Peyer's patch (tissue), 4 donors: ENCODE results near the gene PMPCA. TPM values are rescaled to one million over a fixed set of nuclear protein-coding genes. Genes with fewer than 3 reads are reported as not detected.

Experiments
- DNase-seq, 3 donors: peaks; one replicate each; pipeline ENCODE4 v3.0.0-alpha.2; 2017 to 2019
- H3K27ac ChIP-seq, 4 donors: fragments of 200-600 bp; sonication (generic); one replicate each; pipeline ENCODE4 v1.5.1; 2016 to 2019
- H3K27me3 ChIP-seq, 2 donors: fragments of 200-600 bp; sonication (generic); one replicate each; pipeline ENCODE4 v1.5.1; 2019
- H3K36me3 ChIP-seq, 3 donors: fragments of 200-600 bp; sonication (generic); one replicate each; pipeline ENCODE4 v1.5.1; 2016 to 2019
- H3K4me1 ChIP-seq, 4 donors: fragments of 200-600 bp; sonication (generic); one replicate each; pipeline ENCODE4 v1.5.1; 2016 to 2019
- H3K4me3 ChIP-seq, 4 donors: fragments of 200-600 bp; sonication (generic); 1 replicate in 3 of 4; 2 replicates in 1 of 4; pipeline ENCODE4 v1.5.1; 2016 to 2019; ENCODE audit warnings: mild to moderate bottlenecking in 1 of 4
- H3K9me3 ChIP-seq, 4 donors: fragments of 200-600 bp; sonication (generic); one replicate each; pipeline ENCODE4 v1.5.1; 2016 to 2019; ENCODE audit warnings: mild to moderate bottlenecking in 1 of 4
- CTCF ChIP-seq, 6 experiments: fragments of 450-650 bp in 4 of 6; fragments of 200-600 bp in 2 of 6; sonication (generic) in 1 of 6; IDR thresholded peaks; one replicate each; pipeline ENCODE4 v1.5.1; 2017 to 2019; ENCODE audit warnings: antibody characterized with exemption in 6 of 6, mild to moderate bottlenecking in 3 of 6, moderate library complexity in 1 of 6
- POLR2A ChIP-seq, 2 donors: fragments of 450-650 bp; IDR thresholded peaks; one replicate each; pipeline ENCODE4 v1.5.1; 2017; ENCODE audit warnings: antibody characterized with exemption in 2 of 2, mild to moderate bottlenecking in 2 of 2, moderate library complexity in 2 of 2
- total RNA-seq, 4 donors: library from RNA; depleted of rRNA; stranded (reverse); fragments of >200 nt; gene quantifications; one replicate each; pipeline ENCODE4 v1.1.0, GENCODE V29; 2016

PMPCA gene
- total RNA-seq, 4 donors from 2014 or later: 32.8 to 73.4 (median 47.3) TPM

- no peaks in the 10 kb centered on the region for H3K4me1 ChIP-seq
- TF ChIP-seq POLR2A (IDR thresholded peaks at IDR 0.05) (no peak), CTCF (IDR thresholded peaks at IDR 0.05) (no peak)
- no peak overlapping the region for H3K27ac ChIP-seq
- peaks cover 0 to 91% (median 0%) of the 10 kb centered on the region in 3 donors for H3K36me3 ChIP-seq
- H3K27me3 ChIP-seq: no peaks in the 10 kb centered on the region
- no peaks in the 10 kb centered on the region for H3K9me3 ChIP-seq
- H3K4me3 ChIP-seq: no peak overlapping the region
- no peak for DNase-seq
Measured at GRCh38 chr9:136456258-136456657, 45.8 kb downstream of the PMPCA start.

- Histone ChIP-seq H3K4me1 (no peaks in the 10 kb centered on the region), H3K27me3 (no peaks in the 10 kb centered on the region), H3K27ac (no peak overlapping the region), H3K9me3 (no peaks in the 10 kb centered on the region), H3K4me3 (no peak overlapping the region), H3K36me3 (peaks cover 0 to 93% (median 0%) of the 10 kb centered on the region in 3 donors)
- DNase-seq: no peak
- TF ChIP-seq POLR2A (IDR thresholded peaks at IDR 0.05) (no peak), CTCF (IDR thresholded peaks at IDR 0.05) (no peak)
Measured at GRCh38 chr9:136457326-136457725, 46.9 kb downstream of the PMPCA start.

GRCh38 chr9:136459425-136459824 lies 49.0 kb downstream of the PMPCA start:
- Histone ChIP-seq H3K27me3 (no peaks in the 10 kb centered on the region), H3K36me3 (peaks cover 0 to 100% (median 0%) of the 10 kb centered on the region in 3 donors), H3K27ac (no peak overlapping the region), H3K4me1 (no peaks in the 10 kb centered on the region), H3K9me3 (no peaks in the 10 kb centered on the region), H3K4me3 (no peak overlapping the region)
- no peak for DNase-seq
- no peak for TF ChIP-seq CTCF (IDR thresholded peaks at IDR 0.05)
- no peak for TF ChIP-seq POLR2A (IDR thresholded peaks at IDR 0.05)

GRCh38 chr9:136460772-136461325 lies 50.4 kb downstream of the PMPCA start:
- TF ChIP-seq CTCF (IDR thresholded peaks at IDR 0.05) (no peak), POLR2A (IDR thresholded peaks at IDR 0.05) (no peak)
- no peak overlapping the region for H3K27ac ChIP-seq
- H3K27me3 ChIP-seq: no peaks in the 10 kb centered on the region
- no peaks in the 10 kb centered on the region for H3K4me1 ChIP-seq
- no peaks in the 10 kb centered on the region for H3K9me3 ChIP-seq
- H3K36me3 ChIP-seq: peaks cover 0 to 100% (median 0%) of the 10 kb centered on the region in 3 donors
- no peak overlapping the region for H3K4me3 ChIP-seq
- DNase-seq: no peak

- TF ChIP-seq POLR2A (IDR thresholded peaks at IDR 0.05) (no peak), CTCF (IDR thresholded peaks at IDR 0.05) (no peak)
- no peaks in the 10 kb centered on the region for H3K27me3 ChIP-seq
Measured at GRCh38 chr9:136462664-136463063, 52.2 kb downstream of the PMPCA start.

GRCh38 chr9:136463578-136463977 lies 53.1 kb downstream of the PMPCA start:
- Histone ChIP-seq H3K27me3 (no peaks in the 10 kb centered on the region), H3K36me3 (peaks cover 0 to 99% (median 0%) of the 10 kb centered on the region in 3 donors), H3K9me3 (no peaks in the 10 kb centered on the region), H3K27ac (no peak overlapping the region), H3K4me3 (no peak overlapping the region), H3K4me1 (no peaks in the 10 kb centered on the region)
- no peak for DNase-seq
- TF ChIP-seq CTCF (IDR thresholded peaks at IDR 0.05): no peak
- no peak for TF ChIP-seq POLR2A (IDR thresholded peaks at IDR 0.05)

More at GRCh38 chr9:136462664-136463063, 52.2 kb downstream of the PMPCA start:
- Histone ChIP-seq H3K36me3 (peaks cover 0 to 100% (median 0%) of the 10 kb centered on the region in 3 donors), H3K27ac (no peak overlapping the region), H3K4me1 (no peaks in the 10 kb centered on the region), H3K9me3 (no peaks in the 10 kb centered on the region), H3K4me3 (no peak overlapping the region)
- no peak for DNase-seq
